Testis (tissue), 2 donors: ENCODE results near the gene ACOX1.

ENCODE experiments used
- POLR2A ChIP-seq: fragments of 450-650 bp; IDR thresholded peaks from one replicate; pipeline ENCODE4 v1.6.1; 2017; ENCODE audit warnings: antibody characterized with exemption, mild to moderate bottlenecking, moderate library complexity
- TF ChIP-seq, protein P1 (sequence below), 3 experiments: fragments of 450-650 bp in 2 of 3; fragments of 200-600 bp in 1 of 3; sonication (generic) in 1 of 3; IDR thresholded peaks; one replicate each; pipeline ENCODE4 v1.5.1; 2016 to 2019; ENCODE audit warnings: antibody characterized with exemption in 3 of 3, mild to moderate bottlenecking in 2 of 3, moderate library complexity in 1 of 3

GRCh38 chr17:75991396-75991795, 12.4 kb upstream of the ACOX1 start:
- TF ChIP-seq, protein P1, sequence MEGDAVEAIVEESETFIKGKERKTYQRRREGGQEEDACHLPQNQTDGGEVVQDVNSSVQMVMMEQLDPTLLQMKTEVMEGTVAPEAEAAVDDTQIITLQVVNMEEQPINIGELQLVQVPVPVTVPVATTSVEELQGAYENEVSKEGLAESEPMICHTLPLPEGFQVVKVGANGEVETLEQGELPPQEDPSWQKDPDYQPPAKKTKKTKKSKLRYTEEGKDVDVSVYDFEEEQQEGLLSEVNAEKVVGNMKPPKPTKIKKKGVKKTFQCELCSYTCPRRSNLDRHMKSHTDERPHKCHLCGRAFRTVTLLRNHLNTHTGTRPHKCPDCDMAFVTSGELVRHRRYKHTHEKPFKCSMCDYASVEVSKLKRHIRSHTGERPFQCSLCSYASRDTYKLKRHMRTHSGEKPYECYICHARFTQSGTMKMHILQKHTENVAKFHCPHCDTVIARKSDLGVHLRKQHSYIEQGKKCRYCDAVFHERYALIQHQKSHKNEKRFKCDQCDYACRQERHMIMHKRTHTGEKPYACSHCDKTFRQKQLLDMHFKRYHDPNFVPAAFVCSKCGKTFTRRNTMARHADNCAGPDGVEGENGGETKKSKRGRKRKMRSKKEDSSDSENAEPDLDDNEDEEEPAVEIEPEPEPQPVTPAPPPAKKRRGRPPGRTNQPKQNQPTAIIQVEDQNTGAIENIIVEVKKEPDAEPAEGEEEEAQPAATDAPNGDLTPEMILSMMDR (IDR thresholded peaks at IDR 0.05): no peak
- no peak for TF ChIP-seq POLR2A
